Liver (tissue), 3 donors: Measurements from ENCODE around the gene KLHL20.

Experiments used
- ATF3 ChIP-seq: IDR thresholded peaks from 2 replicates; pipeline ENCODE4 v1.6.1; 2016; ENCODE audit warnings: antibody characterized with exemption
- CTCF ChIP-seq: fragments of 150-350 bp; IDR thresholded peaks from 2 replicates; pipeline ENCODE4 v1.5.1; 2017; ENCODE audit warnings: improper control_type of control experiment, low read depth, low read length; ENCODE audit not compliant: missing input control
- FOXA1 ChIP-seq: IDR thresholded peaks from 2 replicates; pipeline ENCODE4 v1.6.1; 2016; ENCODE audit warnings: antibody characterized with exemption
- MAX ChIP-seq: IDR thresholded peaks from 2 replicates; pipeline ENCODE4 v1.6.1; 2016; ENCODE audit warnings: antibody characterized with exemption
- RAD21 ChIP-seq, 2 donors: IDR thresholded peaks; 2 replicates each; pipeline ENCODE4 v1.6.1; 2016; ENCODE audit warnings: antibody characterized with exemption in 2 of 2, mild to moderate bottlenecking in 2 of 2
- REST ChIP-seq: IDR thresholded peaks from 2 replicates; pipeline ENCODE4 v1.6.1; 2016; ENCODE audit warnings: antibody characterized with exemption, mild to moderate bottlenecking
- SP1 ChIP-seq: IDR thresholded peaks from 2 replicates; pipeline ENCODE4 v1.6.1; 2018; ENCODE audit warnings: antibody characterized with exemption, mild to moderate bottlenecking
- TAF1 ChIP-seq: conservative IDR thresholded peaks from 2 replicates; pipeline ENCODE4 v1.6.1; 2016; ENCODE audit warnings: antibody characterized with exemption, mild to moderate bottlenecking
- YY1 ChIP-seq: IDR thresholded peaks from 2 replicates; pipeline ENCODE4 v1.6.1; 2016; ENCODE audit warnings: antibody characterized with exemption, mild to moderate bottlenecking
- donor health status: healthy.
- donor health status: healthy.

- TF ChIP-seq MAX (no peak), CTCF (no peak), REST (no peak), RAD21 (IDR thresholded peaks at IDR 0.05) (no peak), YY1 (no peak), ATF3 (no peak), TAF1 (no peak), SP1 (no peak), FOXA1 (no peak)
Measured at GRCh38 chr1:173798078-173798477, 83.3 kb downstream of the KLHL20 start.
